Spleen (tissue), 7 donors: Measurements from ENCODE around the gene MYOC.

Source experiments
- CTCF ChIP-seq, 11 experiments: fragments of 200-600 bp in 7 of 11; fragments of 450-650 bp in 4 of 11; sonication (generic) in 4 of 11; IDR thresholded peaks in 8 of 11; conservative IDR thresholded peaks in 3 of 11; 1 replicate in 7 of 11; 2 replicates in 4 of 11; pipeline versions ENCODE4 v1.4.0 to v1.8.0; 2016 to 2021; ENCODE audit warnings: antibody characterized with exemption in 11 of 11, inconsistent platforms in 4 of 11, mild to moderate bottlenecking in 1 of 11
- POLR2A ChIP-seq, 3 donors: fragments of 450-650 bp; IDR thresholded peaks; one replicate each; pipeline ENCODE4 v1.5.1; 2017; ENCODE audit warnings: antibody characterized with exemption in 3 of 3, mild to moderate bottlenecking in 1 of 3
- donor health status: DM: no; HTN: no; CAD: no; lungs with moderate emphysema.
- donor health status: DM: no; HTN: no; CAD: no.
- donor health status: DM: no; HTN: no; CAD: no.

- no peak for TF ChIP-seq CTCF (IDR thresholded peaks at IDR 0.05 in 8 of 11, conservative IDR thresholded peaks at IDR 0.05 in 3 of 11)
- no peak for TF ChIP-seq POLR2A (IDR thresholded peaks at IDR 0.05)
These were observed 9.3 kb downstream of the MYOC start for GRCh38 chr1:171643156-171643555.
